IMR-90 (cell line): ENCODE data around the gene FOCAD. TPM values are rescaled to one million over a fixed set of nuclear protein-coding genes. Genes with fewer than 3 reads are reported as not detected.

ENCODE experiments used
- ATAC-seq: fragments of 200-7000 bp; cut with Tn5 transposase; 2 replicates; pipeline ENCODE4 v1.9.1; 2020; ENCODE audit warnings: low read depth, mild to moderate bottlenecking, moderate library complexity
- BruUV-seq: library from RNA; stranded (reverse); fragments of 400-500 nt; replicated peaks from 2 replicates; lab custom pipeline; 2021; lab: Mats Ljungman, UMichigan
- CTCF ChIA-PET: fragments of 300-600 bp; formaldehyde crosslinking; extraction: SDS; loops from one replicate; lab custom pipeline; 2021; ENCODE audit warnings: antibody characterized with exemption; lab: Yijun Ruan, JAX
- POLR2A ChIA-PET: fragments of 300-600 bp; sonication (Branson Sonifier 250); formaldehyde crosslinking; loops from one replicate; lab custom pipeline; 2022; ENCODE audit warnings: antibody characterized with exemption; ENCODE audit not compliant: unreplicated experiment; lab: Charles Lee
- DNase-seq: peaks from one replicate; pipeline ENCODE4 v3.0.0; 2013
- H2AFZ ChIP-seq: replicated peaks from 2 replicates; pipeline ENCODE3; 2013; ENCODE audit warnings: low read length, mild to moderate bottlenecking; ENCODE audit not compliant: poor library complexity
- H2AK5ac ChIP-seq: 2 replicates; pipeline ENCODE4 v1.6.1; 2013; ENCODE audit warnings: low read depth, low read length, inconsistent platforms
- H2AK9ac ChIP-seq: replicated peaks from 2 replicates; pipeline ENCODE3; 2013; ENCODE audit warnings: mild to moderate bottlenecking, low read depth, low read length, moderate library complexity; ENCODE audit not compliant: poor library complexity
- H2BK120ac ChIP-seq: 2 replicates; pipeline ENCODE4 v1.6.1; 2013; ENCODE audit warnings: low read depth, low read length, inconsistent platforms
- H2BK15ac ChIP-seq: 3 replicates; pipeline ENCODE4 v1.6.1; 2013; ENCODE audit warnings: low read depth, low read length, inconsistent platforms
- H2BK20ac ChIP-seq: 2 replicates; pipeline ENCODE4 v1.6.1; 2013; ENCODE audit warnings: low read depth, mild to moderate bottlenecking, inconsistent platforms, low read length, moderate library complexity
- H2BK5ac ChIP-seq: 2 replicates; pipeline ENCODE4 v1.6.1; 2013; ENCODE audit warnings: mild to moderate bottlenecking, low read depth, low read length, inconsistent platforms; ENCODE audit not compliant: poor library complexity, severe bottlenecking
- H3K14ac ChIP-seq: replicated peaks from 2 replicates; pipeline ENCODE4 v1.6.1; 2013; ENCODE audit warnings: low read depth, low read length, inconsistent platforms
- H3K18ac ChIP-seq: 2 replicates; pipeline ENCODE4 v1.6.1; 2013; ENCODE audit warnings: low read depth, low read length, control low read depth
- H3K23ac ChIP-seq: 2 replicates; pipeline ENCODE4 v1.6.1; 2013; ENCODE audit warnings: low read depth, low read length, inconsistent platforms
- H3K27ac ChIP-seq: 2 replicates; pipeline ENCODE4 v1.5.1; 2013; ENCODE audit warnings: mild to moderate bottlenecking, control low read depth, low read length; ENCODE audit not compliant: insufficient read depth
- H3K27me3 ChIP-seq: 2 replicates; pipeline ENCODE4 v1.6.1; 2013; ENCODE audit warnings: low read length; ENCODE audit not compliant: control insufficient read depth, insufficient read depth
- H3K36me3 ChIP-seq: 2 replicates; pipeline ENCODE4 v1.6.1; 2013; ENCODE audit warnings: low read length, mixed read lengths; ENCODE audit not compliant: control insufficient read depth, insufficient read depth
- H3K4ac ChIP-seq: 2 replicates; pipeline ENCODE4 v1.6.1; 2013; ENCODE audit warnings: low read depth, low read length, inconsistent platforms
- H3K4me1 ChIP-seq: 2 replicates; pipeline ENCODE4 v1.6.1; 2013; ENCODE audit warnings: low read length, mixed read lengths; ENCODE audit not compliant: control insufficient read depth, insufficient read depth
- H3K4me2 ChIP-seq: 2 replicates; pipeline ENCODE4 v1.6.1; 2013; ENCODE audit warnings: low read depth, mild to moderate bottlenecking, control low read depth, low read length, moderate library complexity
- H3K4me3 ChIP-seq: 2 replicates; pipeline ENCODE4 v1.5.1; 2013; ENCODE audit warnings: low read depth, mild to moderate bottlenecking, control low read depth, low read length, moderate library complexity; ENCODE audit not compliant: insufficient read depth
- H3K56ac ChIP-seq: 2 replicates; pipeline ENCODE4 v1.6.1; 2013; ENCODE audit warnings: low read length, inconsistent platforms; ENCODE audit not compliant: insufficient read depth; ENCODE audit errors: extremely low read depth
- H3K79me1 ChIP-seq, 2 experiments: 2 replicates each; pipeline ENCODE4 v1.6.1; 2013; ENCODE audit warnings: low read length in 2 of 2, inconsistent platforms in 1 of 2, low read depth in 1 of 2
- H3K9ac ChIP-seq: 2 replicates; pipeline ENCODE4 v1.6.1; 2013; ENCODE audit warnings: low read depth, low read length, control low read depth
- H3K9me1 ChIP-seq: 2 replicates; pipeline ENCODE4 v1.6.1; 2013; ENCODE audit warnings: low read length, inconsistent platforms; ENCODE audit not compliant: insufficient read depth
- H3K9me3 ChIP-seq: 2 replicates; pipeline ENCODE4 v1.6.1; 2013; ENCODE audit warnings: low read length; ENCODE audit not compliant: control insufficient read depth, insufficient read depth
- H4K20me1 ChIP-seq: 2 replicates; pipeline ENCODE4 v1.6.1; 2013; ENCODE audit warnings: low read length, inconsistent platforms; ENCODE audit not compliant: insufficient read depth
- H4K5ac ChIP-seq: 2 replicates; pipeline ENCODE4 v1.6.1; 2013; ENCODE audit warnings: mild to moderate bottlenecking, low read depth, low read length, control low read depth
- H4K8ac ChIP-seq, 2 experiments: 2 replicates each; pipeline ENCODE4 v1.6.1; 2013; ENCODE audit warnings: low read depth in 2 of 2, low read length in 2 of 2, control low read depth in 1 of 2, inconsistent platforms in 1 of 2
- H4K91ac ChIP-seq: 2 replicates; pipeline ENCODE4 v1.6.1; 2013; ENCODE audit warnings: low read depth, low read length, inconsistent platforms; ENCODE audit not compliant: insufficient read depth
- BHLHE40 ChIP-seq: fragments of 150-350 bp; IDR thresholded peaks from 2 replicates; pipeline ENCODE4 v1.6.1; 2016; ENCODE audit warnings: mild to moderate bottlenecking, low read depth, low read length
- CHD1 ChIP-seq: IDR thresholded peaks from 2 replicates; pipeline ENCODE4 v1.6.1; 2012; ENCODE audit warnings: low read depth, low read length, improper control_type of control experiment
- CTCF ChIP-seq: conservative IDR thresholded peaks from 2 replicates; pipeline ENCODE4 v1.5.1; 2012; ENCODE audit warnings: mild to moderate bottlenecking, low read depth, low read length, improper control_type of control experiment
- FOS ChIP-seq: fragments of 150-350 bp; IDR thresholded peaks from 2 replicates; pipeline ENCODE4 v1.6.1; 2016; ENCODE audit warnings: low read depth, low read length
- MAFK ChIP-seq: IDR thresholded peaks from 2 replicates; pipeline ENCODE4 v1.6.1; 2012; ENCODE audit warnings: low read depth, low read length, improper control_type of control experiment
- MXI1 ChIP-seq: IDR thresholded peaks from 2 replicates; pipeline ENCODE4 v1.6.1; 2012; ENCODE audit warnings: low read depth, mild to moderate bottlenecking, low read length, moderate library complexity, borderline replicate concordance
- NFE2L2 ChIP-seq: fragments of 150-350 bp; IDR thresholded peaks from 2 replicates; pipeline ENCODE4 v1.6.1; 2016; ENCODE audit warnings: low read depth, mild to moderate bottlenecking, low read length
- POLR2A ChIP-seq: IDR thresholded peaks from 2 replicates; pipeline ENCODE4 v1.6.1; 2012; ENCODE audit warnings: mild to moderate bottlenecking, low read depth, low read length
- RCOR1 ChIP-seq: IDR thresholded peaks from 2 replicates; pipeline ENCODE4 v1.6.1; 2012; ENCODE audit warnings: mild to moderate bottlenecking, low read length, improper control_type of control experiment; ENCODE audit not compliant: insufficient replicate concordance
- WGBS, 2 experiments: methylation state at CpG; one replicate each; pipeline versions ENCODE4 v1.1.5 to v1.1.7; 2013; ENCODE audit warnings: missing lambda C conversion rate in 2 of 2; ENCODE audit not compliant: insufficient read length in 1 of 2; ENCODE audit errors: extremely low coverage in 2 of 2; 5-methylcytosine and 5-hydroxymethylcytosine counted together
- dilution Hi-C: fragments of 300-500 bp; cut with HindIII; formaldehyde crosslinking; loops from one replicate; pipeline ENCODE4 v1.14.3; 2018; ENCODE audit warnings: low sequenced_read_pairs; ENCODE audit not compliant: unreplicated experiment
- in situ Hi-C: fragments of 300-500 bp; cut with MboI; formaldehyde crosslinking; loops from 3 replicates; pipeline ENCODE4 v1.14.3; 2019; ENCODE audit warnings: low sequenced_read_pairs, inconsistent platforms, mixed read lengths
- intact Hi-C: fragments of 100-400 bp; cut with micrococcal nuclease; formaldehyde crosslinking; loops from 2 replicates; pipeline ENCODE4 v1.10.0; 2022
- polyA plus RNA-seq, 3 experiments: library from polyadenylated mRNA; depleted of rRNA; stranded (reverse); fragments of >200 nt; gene quantifications; 2 replicates each; pipeline ENCODE4 v1.2.3, GENCODE V29; 2012; ENCODE audit warnings: low replicate concordance in 1 of 3
- total RNA-seq: library from RNA; depleted of rRNA; stranded (reverse); fragments of >200 nt; gene quantifications from 2 replicates; pipeline ENCODE4 v1.2.3, GENCODE V29; 2012
- TF ChIP-seq, protein P1 (sequence below): fragments of 150-350 bp; IDR thresholded peaks from 2 replicates; pipeline ENCODE4 v1.6.1; 2017; ENCODE audit warnings: mild to moderate bottlenecking, antibody characterized with exemption, low read length, low read depth
- TF ChIP-seq, protein P2 (sequence below): fragments of 150-350 bp; IDR thresholded peaks from 2 replicates; pipeline ENCODE4 v1.6.1; 2016; ENCODE audit warnings: low read depth, mild to moderate bottlenecking, low read length, moderate library complexity, borderline replicate concordance

Gene FOCAD
- total and polyA plus RNA-seq, 2 of the 4 experiments (the other 2 are of a cell fraction): 28.8 to 91.2 TPM

- H2AFZ ChIP-seq: no peak overlapping the region
- TF ChIP-seq MAFK (no peak), FOS (no peak), NFE2L2 (no peak), CHD1 (no peak), MXI1 (no peak), BHLHE40 (no peak), POLR2A (no peak), RCOR1 (no peak), CTCF (no peak)
- TF ChIP-seq, protein P1, sequence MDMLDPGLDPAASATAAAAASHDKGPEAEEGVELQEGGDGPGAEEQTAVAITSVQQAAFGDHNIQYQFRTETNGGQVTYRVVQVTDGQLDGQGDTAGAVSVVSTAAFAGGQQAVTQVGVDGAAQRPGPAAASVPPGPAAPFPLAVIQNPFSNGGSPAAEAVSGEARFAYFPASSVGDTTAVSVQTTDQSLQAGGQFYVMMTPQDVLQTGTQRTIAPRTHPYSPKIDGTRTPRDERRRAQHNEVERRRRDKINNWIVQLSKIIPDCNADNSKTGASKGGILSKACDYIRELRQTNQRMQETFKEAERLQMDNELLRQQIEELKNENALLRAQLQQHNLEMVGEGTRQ: no peak
- TF ChIP-seq, protein P2, sequence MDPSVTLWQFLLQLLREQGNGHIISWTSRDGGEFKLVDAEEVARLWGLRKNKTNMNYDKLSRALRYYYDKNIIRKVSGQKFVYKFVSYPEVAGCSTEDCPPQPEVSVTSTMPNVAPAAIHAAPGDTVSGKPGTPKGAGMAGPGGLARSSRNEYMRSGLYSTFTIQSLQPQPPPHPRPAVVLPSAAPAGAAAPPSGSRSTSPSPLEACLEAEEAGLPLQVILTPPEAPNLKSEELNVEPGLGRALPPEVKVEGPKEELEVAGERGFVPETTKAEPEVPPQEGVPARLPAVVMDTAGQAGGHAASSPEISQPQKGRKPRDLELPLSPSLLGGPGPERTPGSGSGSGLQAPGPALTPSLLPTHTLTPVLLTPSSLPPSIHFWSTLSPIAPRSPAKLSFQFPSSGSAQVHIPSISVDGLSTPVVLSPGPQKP: no peak
- no peak overlapping the region for H4K91ac ChIP-seq
- no peaks in the 10 kb centered on the region; the same call in 1 of the 2 replicates for H3K27me3 ChIP-seq
- POLR2A ChIA-PET: no interaction called here
- H3K56ac ChIP-seq: no peak overlapping the region
- 67% methylated on average over 1 of the region's 4 CpGs; no CpG with 5 or more reads in 1 of the 2 experiments for WGBS, 2 experiments
- H2BK120ac ChIP-seq: no peak overlapping the region
- no peak overlapping the region for H3K14ac ChIP-seq
- H3K79me1 ChIP-seq: no peaks in the 10 kb centered on the region
- no peak overlapping the region for H2BK20ac ChIP-seq
- CTCF ChIA-PET: no interaction called here
- no peak overlapping the region for H4K5ac ChIP-seq
- no peak for ATAC-seq
- DNase-seq: no peak
- no peak overlapping the region for H2BK5ac ChIP-seq
- H3K4me2 ChIP-seq: no peak overlapping the region
- H3K4me3 ChIP-seq: no peak overlapping the region
- H3K9ac ChIP-seq: no peak overlapping the region
- H3K9me3 ChIP-seq: no peaks in the 10 kb centered on the region
- H2BK15ac ChIP-seq: no peak overlapping the region
- no TSS peak for BruUV-seq
- no peak overlapping the region for H3K4ac ChIP-seq
- H3K27ac ChIP-seq: no peak overlapping the region
- H3K4me1 ChIP-seq: no peaks in the 10 kb centered on the region
- H3K23ac ChIP-seq: no peak overlapping the region
- no peak overlapping the region for H2AK9ac ChIP-seq
- H3K9me1 ChIP-seq: no peaks in the 10 kb centered on the region; the same call in 1 of the 2 replicates
- intact Hi-C loops (no loop called here), dilution Hi-C loops (no loop called here), in situ Hi-C loops (no loop called here)
- H3K36me3 ChIP-seq: no peaks in the 10 kb centered on the region
- no peak overlapping the region for H3K18ac ChIP-seq
- H4K8ac ChIP-seq: no peak overlapping the region
- no peak overlapping the region for H2AK5ac ChIP-seq
- H4K20me1 ChIP-seq: no peaks in the 10 kb centered on the region
Measured at GRCh38 chr9:20671635-20672034, 12.4 kb upstream of the FOCAD start.
